H1 (cell line): Measurements from ENCODE around the gene ABHD14A. TPM values are rescaled to one million over a fixed set of nuclear protein-coding genes. Genes with fewer than 3 reads are reported as not detected.

Experiments used
- BACH1 ChIP-seq: IDR thresholded peaks from 2 replicates; pipeline ENCODE4 v1.6.1; 2012; ENCODE audit warnings: low read length, improper control_type of control experiment
- BCL11A ChIP-seq, 2 experiments: IDR thresholded peaks; one replicate each; pipeline ENCODE4 v1.6.1; 2011; ENCODE audit warnings: low read depth in 2 of 2, low read length in 2 of 2, mild to moderate bottlenecking in 2 of 2
- BRCA1 ChIP-seq: IDR thresholded peaks from 2 replicates; pipeline ENCODE4 v1.6.1; 2012; ENCODE audit warnings: low read depth, low read length, improper control_type of control experiment
- CHD1 ChIP-seq: IDR thresholded peaks from 2 replicates; pipeline ENCODE4 v1.6.1; 2012; ENCODE audit warnings: low read depth, low read length, improper control_type of control experiment
- HDAC2 ChIP-seq, 2 experiments: fragments of 300-600 bp in 1 of 2; sonication (generic) in 1 of 2; IDR thresholded peaks; 2 replicates each; pipeline ENCODE4 v1.6.1; 2011 to 2012; ENCODE audit warnings: low read depth in 2 of 2, low read length in 2 of 2, mild to moderate bottlenecking in 2 of 2, moderate library complexity in 2 of 2, borderline replicate concordance in 1 of 2, inconsistent platforms in 1 of 2
- KDM5A ChIP-seq: fragments of 200-600 bp; IDR thresholded peaks from 2 replicates; pipeline ENCODE4 v1.7.1; 2012; ENCODE audit warnings: mild to moderate bottlenecking, low read length, inconsistent platforms, mixed read lengths
- SIRT6 ChIP-seq: IDR thresholded peaks from one replicate; pipeline ENCODE4 v1.7.1; 2012; ENCODE audit warnings: low read length, inconsistent platforms
- TBP ChIP-seq: IDR thresholded peaks from 2 replicates; pipeline ENCODE4 v1.6.1; 2011; ENCODE audit warnings: low read depth, low read length, improper control_type of control experiment
- TEAD4 ChIP-seq: IDR thresholded peaks from 2 replicates; pipeline ENCODE4 v1.6.1; 2012; ENCODE audit warnings: low read depth, low read length, inconsistent platforms, mixed read lengths
- polyA plus RNA-seq, 7 experiments: library from polyadenylated mRNA; depleted of rRNA in 3 of 7; stranded (reverse) in 5 of 7; unstranded in 2 of 7; fragments of >200 nt in 5 of 7; fragments of 200-250 nt in 2 of 7; gene quantifications; 1 replicate in 5 of 7; 2 replicates in 1 of 7; 4 replicates in 1 of 7; pipeline versions ENCODE4 v1.2.1 to v1.2.3, GENCODE V29; 2011 to 2013; ENCODE audit warnings: missing spikeins in 2 of 7, mixed read lengths in 2 of 7
- total RNA-seq: library from RNA; stranded (reverse); fragmentation: NEBNext Ultra II Directional; extraction: Animal tissue kit (Norgen Biotek cat#: 25700); gene quantifications from 2 replicates; pipeline ENCODE4 v1.2.1, GENCODE V29; 2021
- TF ChIP-seq, protein P1 (sequence below): fragments of 300-600 bp; sonication (generic); IDR thresholded peaks from 2 replicates; pipeline ENCODE4 v1.7.1; 2012; ENCODE audit warnings: low read length, moderate library complexity, mild to moderate bottlenecking, inconsistent platforms; ENCODE audit not compliant: insufficient replicate concordance
- TF ChIP-seq, protein P2 (sequence below): IDR thresholded peaks from 2 replicates; pipeline ENCODE4 v1.6.1; 2012; ENCODE audit warnings: inconsistent platforms

Gene ABHD14A
- total and polyA plus RNA-seq, 2 of the 8 experiments (the other 6 are each of a cell fraction or from before 2014, with no cell fraction given): 4.6 to 9.8 TPM

DNA sequence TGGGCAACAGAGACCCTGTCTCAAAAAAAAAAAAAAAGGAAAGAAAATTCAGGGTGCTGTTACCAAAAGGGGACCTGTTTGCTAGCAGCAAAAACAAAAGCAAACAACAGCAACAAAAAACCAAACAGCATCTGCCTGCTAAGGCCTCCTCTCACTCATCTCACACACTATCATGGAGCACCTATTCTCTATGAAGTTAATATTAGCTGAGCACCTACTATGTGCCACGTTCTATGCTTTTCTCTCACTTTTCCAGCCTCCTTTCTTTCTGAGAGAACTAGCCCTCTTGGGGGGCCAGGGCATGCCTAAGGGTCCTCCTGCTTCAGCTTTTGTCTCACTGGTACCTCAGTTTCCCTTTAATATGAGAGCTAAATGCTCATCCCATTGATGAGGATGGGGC is 20.2 kb upstream of the ABHD14A start (continued):
- TF ChIP-seq, protein P1, sequence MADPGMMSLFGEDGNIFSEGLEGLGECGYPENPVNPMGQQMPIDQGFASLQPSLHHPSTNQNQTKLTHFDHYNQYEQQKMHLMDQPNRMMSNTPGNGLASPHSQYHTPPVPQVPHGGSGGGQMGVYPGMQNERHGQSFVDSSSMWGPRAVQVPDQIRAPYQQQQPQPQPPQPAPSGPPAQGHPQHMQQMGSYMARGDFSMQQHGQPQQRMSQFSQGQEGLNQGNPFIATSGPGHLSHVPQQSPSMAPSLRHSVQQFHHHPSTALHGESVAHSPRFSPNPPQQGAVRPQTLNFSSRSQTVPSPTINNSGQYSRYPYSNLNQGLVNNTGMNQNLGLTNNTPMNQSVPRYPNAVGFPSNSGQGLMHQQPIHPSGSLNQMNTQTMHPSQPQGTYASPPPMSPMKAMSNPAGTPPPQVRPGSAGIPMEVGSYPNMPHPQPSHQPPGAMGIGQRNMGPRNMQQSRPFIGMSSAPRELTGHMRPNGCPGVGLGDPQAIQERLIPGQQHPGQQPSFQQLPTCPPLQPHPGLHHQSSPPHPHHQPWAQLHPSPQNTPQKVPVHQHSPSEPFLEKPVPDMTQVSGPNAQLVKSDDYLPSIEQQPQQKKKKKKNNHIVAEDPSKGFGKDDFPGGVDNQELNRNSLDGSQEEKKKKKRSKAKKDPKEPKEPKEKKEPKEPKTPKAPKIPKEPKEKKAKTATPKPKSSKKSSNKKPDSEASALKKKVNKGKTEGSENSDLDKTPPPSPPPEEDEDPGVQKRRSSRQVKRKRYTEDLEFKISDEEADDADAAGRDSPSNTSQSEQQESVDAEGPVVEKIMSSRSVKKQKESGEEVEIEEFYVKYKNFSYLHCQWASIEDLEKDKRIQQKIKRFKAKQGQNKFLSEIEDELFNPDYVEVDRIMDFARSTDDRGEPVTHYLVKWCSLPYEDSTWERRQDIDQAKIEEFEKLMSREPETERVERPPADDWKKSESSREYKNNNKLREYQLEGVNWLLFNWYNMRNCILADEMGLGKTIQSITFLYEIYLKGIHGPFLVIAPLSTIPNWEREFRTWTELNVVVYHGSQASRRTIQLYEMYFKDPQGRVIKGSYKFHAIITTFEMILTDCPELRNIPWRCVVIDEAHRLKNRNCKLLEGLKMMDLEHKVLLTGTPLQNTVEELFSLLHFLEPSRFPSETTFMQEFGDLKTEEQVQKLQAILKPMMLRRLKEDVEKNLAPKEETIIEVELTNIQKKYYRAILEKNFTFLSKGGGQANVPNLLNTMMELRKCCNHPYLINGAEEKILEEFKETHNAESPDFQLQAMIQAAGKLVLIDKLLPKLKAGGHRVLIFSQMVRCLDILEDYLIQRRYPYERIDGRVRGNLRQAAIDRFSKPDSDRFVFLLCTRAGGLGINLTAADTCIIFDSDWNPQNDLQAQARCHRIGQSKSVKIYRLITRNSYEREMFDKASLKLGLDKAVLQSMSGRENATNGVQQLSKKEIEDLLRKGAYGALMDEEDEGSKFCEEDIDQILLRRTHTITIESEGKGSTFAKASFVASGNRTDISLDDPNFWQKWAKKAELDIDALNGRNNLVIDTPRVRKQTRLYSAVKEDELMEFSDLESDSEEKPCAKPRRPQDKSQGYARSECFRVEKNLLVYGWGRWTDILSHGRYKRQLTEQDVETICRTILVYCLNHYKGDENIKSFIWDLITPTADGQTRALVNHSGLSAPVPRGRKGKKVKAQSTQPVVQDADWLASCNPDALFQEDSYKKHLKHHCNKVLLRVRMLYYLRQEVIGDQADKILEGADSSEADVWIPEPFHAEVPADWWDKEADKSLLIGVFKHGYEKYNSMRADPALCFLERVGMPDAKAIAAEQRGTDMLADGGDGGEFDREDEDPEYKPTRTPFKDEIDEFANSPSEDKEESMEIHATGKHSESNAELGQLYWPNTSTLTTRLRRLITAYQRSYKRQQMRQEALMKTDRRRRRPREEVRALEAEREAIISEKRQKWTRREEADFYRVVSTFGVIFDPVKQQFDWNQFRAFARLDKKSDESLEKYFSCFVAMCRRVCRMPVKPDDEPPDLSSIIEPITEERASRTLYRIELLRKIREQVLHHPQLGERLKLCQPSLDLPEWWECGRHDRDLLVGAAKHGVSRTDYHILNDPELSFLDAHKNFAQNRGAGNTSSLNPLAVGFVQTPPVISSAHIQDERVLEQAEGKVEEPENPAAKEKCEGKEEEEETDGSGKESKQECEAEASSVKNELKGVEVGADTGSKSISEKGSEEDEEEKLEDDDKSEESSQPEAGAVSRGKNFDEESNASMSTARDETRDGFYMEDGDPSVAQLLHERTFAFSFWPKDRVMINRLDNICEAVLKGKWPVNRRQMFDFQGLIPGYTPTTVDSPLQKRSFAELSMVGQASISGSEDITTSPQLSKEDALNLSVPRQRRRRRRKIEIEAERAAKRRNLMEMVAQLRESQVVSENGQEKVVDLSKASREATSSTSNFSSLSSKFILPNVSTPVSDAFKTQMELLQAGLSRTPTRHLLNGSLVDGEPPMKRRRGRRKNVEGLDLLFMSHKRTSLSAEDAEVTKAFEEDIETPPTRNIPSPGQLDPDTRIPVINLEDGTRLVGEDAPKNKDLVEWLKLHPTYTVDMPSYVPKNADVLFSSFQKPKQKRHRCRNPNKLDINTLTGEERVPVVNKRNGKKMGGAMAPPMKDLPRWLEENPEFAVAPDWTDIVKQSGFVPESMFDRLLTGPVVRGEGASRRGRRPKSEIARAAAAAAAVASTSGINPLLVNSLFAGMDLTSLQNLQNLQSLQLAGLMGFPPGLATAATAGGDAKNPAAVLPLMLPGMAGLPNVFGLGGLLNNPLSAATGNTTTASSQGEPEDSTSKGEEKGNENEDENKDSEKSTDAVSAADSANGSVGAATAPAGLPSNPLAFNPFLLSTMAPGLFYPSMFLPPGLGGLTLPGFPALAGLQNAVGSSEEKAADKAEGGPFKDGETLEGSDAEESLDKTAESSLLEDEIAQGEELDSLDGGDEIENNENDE: no peak
- TF ChIP-seq, protein P2, sequence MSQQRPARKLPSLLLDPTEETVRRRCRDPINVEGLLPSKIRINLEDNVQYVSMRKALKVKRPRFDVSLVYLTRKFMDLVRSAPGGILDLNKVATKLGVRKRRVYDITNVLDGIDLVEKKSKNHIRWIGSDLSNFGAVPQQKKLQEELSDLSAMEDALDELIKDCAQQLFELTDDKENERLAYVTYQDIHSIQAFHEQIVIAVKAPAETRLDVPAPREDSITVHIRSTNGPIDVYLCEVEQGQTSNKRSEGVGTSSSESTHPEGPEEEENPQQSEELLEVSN: no peak
- TF ChIP-seq HDAC2 (IDR thresholded peaks at IDR 0.05; ENCODE audit: borderline replicate concordance in 1 of 2, low read depth in 2 of 2, low read length in 2 of 2) (no peak), TEAD4 (no peak), CHD1 (no peak), BCL11A (IDR thresholded peaks at IDR 0.05; ENCODE audit: low read depth in 2 of 2, low read length in 2 of 2) (no peak), KDM5A (no peak), SIRT6 (no peak), TBP (no peak), BRCA1 (no peak), BACH1 (no peak)
